Activated CD8-positive, alpha-beta memory T cell treated with anti-CD3 and anti-CD28 coated beads, Interleukin-2, amount 10 ng/mL, durations not matched to agents 7 days and 5 days (primary cell): ENCODE data around the gene CREG1. TPM values are rescaled to one million over a fixed set of nuclear protein-coding genes. Genes with fewer than 3 reads are reported as not detected.
A peak's percentile ranks its signal among the peaks of the same experiment; 100 is the strongest.

ENCODE experiments used
- ATAC-seq: fragments of 150-1000 bp; cut with Tn5 transposase; one replicate; pipeline ENCODE4 v1.10.0; 2021; ENCODE audit warnings: moderate library complexity
- CTCF ChIA-PET: fragments of 350-600 bp; sonication (Branson Sonifier 250); formaldehyde crosslinking; loops from one replicate; lab custom pipeline; 2021; ENCODE audit warnings: antibody characterized with exemption; lab: Charles Lee
- DNase-seq: peaks from one replicate; pipeline ENCODE4 v3.0.0-alpha.2; 2020
- H3K27ac Mint-ChIP-seq: one replicate; pipeline ENCODE4 v1.8.0; 2021; ENCODE audit warnings: mild to moderate bottlenecking, mixed read lengths
- H3K27me3 Mint-ChIP-seq: one replicate; pipeline ENCODE4 v1.8.0; 2021; ENCODE audit warnings: mixed read lengths
- H3K36me3 Mint-ChIP-seq: one replicate; pipeline ENCODE4 v1.8.0; 2021; ENCODE audit warnings: mild to moderate bottlenecking, mixed read lengths
- H3K4me1 Mint-ChIP-seq: one replicate; pipeline ENCODE4 v1.8.0; 2021; ENCODE audit warnings: mixed read lengths
- H3K4me3 Mint-ChIP-seq: one replicate; pipeline ENCODE4 v1.8.0; 2021; ENCODE audit warnings: mild to moderate bottlenecking, moderate library complexity, mixed read lengths
- H3K9me3 Mint-ChIP-seq: one replicate; pipeline ENCODE4 v1.8.0; 2022; ENCODE audit warnings: low read depth, mixed read lengths
- total RNA-seq, 2 experiments: library from RNA; stranded (reverse); gene quantifications; one replicate each; pipeline ENCODE4 v1.2.3, GENCODE V29; 2021

CREG1 gene
- total RNA-seq, 2 experiments from 2014 or later: 12.7 to 15.8 TPM

DNA sequence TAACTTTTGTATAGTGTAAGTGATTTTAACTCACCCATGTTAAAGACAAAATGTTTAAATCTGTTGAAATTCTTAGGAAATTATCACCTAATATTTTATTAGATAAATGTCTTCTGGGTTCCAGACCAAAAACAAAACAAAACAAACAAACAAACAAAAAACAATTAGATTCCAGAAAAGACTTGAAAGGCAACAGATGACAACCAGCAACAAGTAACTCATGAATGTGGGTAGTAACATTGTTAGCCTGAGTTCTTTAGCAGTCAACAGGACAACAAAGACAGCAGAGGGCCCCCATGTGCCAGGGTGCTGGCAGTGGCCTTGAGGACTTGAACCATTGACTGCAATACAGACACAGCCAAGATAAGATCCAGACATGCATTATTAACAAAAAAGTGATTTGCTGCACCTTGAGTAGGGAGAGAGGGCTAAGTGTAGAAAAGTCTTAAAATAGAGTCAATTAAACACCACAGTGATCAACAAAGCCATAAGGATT, 32.8 kb downstream of the CREG1 start:
- H3K36me3 Mint-ChIP-seq: peaks cover 28% of the 10 kb centered on the region
- CTCF ChIA-PET: interaction anchor here (0.7 to 6.5 kb wide), 4 partner anchors 13 to 33 kb away, joined by 3 to 39 read pairs (median 6); partner anchors contain the start of gene CREG1
- no peak for DNase-seq
- no peak overlapping the region for H3K27ac Mint-ChIP-seq
- H3K27me3 Mint-ChIP-seq: peaks cover 4% of the 10 kb centered on the region
- peaks cover 20% of the 10 kb centered on the region for H3K4me1 Mint-ChIP-seq
- H3K9me3 Mint-ChIP-seq: no peaks in the 10 kb centered on the region
- H3K4me3 Mint-ChIP-seq: no peak overlapping the region
- no peak for ATAC-seq

DNA sequence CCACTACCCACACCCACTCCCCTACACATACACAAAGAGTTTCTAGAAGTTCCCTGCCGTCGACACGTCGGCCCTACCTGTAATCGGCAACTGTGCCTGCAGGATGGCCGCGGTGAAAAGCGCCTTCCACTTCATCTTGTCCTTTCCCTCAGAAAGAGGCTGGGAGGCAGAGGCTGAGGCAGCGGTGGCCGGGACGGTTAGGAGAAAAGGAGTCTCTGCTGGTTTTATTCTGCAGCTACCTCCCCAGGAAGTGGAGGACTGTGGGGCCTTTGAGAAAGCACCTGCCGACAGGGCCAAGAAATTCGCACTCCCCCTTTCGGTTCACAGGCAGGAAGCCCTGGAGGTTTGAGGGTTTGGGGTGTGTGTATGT, 35.2 kb downstream of the CREG1 start, which contains the start of gene CD247:
Gene CD247, minus strand, starts transcription at position 199 of the 370 bp plus-strand sequence. Its CDS starts 64 bp downstream, at position 135.
- CTCF ChIA-PET: interaction anchor here (0.6 to 6.7 kb wide), 20 partner anchors 9 to 298 kb away, joined by 3 to 63 read pairs (median 8); no protein-coding TSS in a partner anchor
- Mint-ChIP-seq H3K36me3 (peaks cover 46% of the 10 kb centered on the region), H3K4me3 (peak within 1 kb of the TSS; percentile 94), H3K27me3 (peaks cover 4% of the 10 kb centered on the region), H3K4me1 (peaks cover 38% of the 10 kb centered on the region), H3K9me3 (no peaks in the 10 kb centered on the region), H3K27ac (peak within 1 kb of the TSS; percentile 98)
- ATAC-seq (peak; percentile 65), DNase-seq (peak; percentile 91)

DNA sequence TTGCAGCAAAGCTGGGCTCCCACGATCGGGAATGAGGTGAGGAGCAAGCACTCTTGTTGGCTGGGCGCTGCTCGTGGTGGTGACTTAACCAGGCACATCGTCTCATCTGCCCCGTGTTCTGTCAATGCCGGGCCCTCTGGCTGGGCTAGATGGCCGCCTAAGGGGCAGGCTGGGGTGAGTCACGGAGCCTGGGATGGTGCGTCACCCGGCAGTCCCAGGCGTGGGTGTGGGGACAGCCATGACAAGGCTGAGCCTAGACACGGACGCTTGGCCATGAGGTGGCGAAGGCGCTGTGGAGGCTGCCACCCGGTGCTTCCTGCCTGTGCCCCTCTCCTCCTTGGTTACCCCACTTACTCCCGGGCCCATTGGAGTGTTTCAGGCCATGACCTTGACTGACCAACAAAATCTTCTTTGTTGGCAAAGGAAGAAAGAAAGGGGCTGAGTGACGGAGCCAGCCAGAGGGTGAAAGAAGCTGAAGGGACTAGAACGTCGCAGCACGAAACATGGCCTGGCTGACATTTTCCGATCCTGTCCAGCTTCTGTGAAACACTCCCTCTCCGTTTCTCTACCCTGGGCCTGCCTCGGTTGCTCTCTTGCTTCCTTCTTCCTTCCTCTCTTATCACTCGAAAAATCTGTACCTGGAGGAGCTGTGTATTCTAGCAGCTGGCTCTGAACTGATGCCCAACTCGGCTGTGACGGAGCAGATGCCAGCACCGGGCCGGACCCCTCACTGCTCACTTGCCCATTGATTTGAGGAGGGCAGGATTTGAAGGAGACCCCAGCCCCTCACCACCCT, 35.8 kb downstream of the CREG1 start:
- Mint-ChIP-seq H3K4me1 (peaks cover 41% of the 10 kb centered on the region), H3K4me3 (peak overlapping the region; percentile 94), H3K36me3 (peaks cover 48% of the 10 kb centered on the region), H3K9me3 (no peaks in the 10 kb centered on the region), H3K27ac (peak overlapping the region; percentile 98), H3K27me3 (peaks cover 4% of the 10 kb centered on the region)
- peak; percentile 93 for DNase-seq
- CTCF ChIA-PET: interaction anchor here (0.6 to 6.7 kb wide), 27 partner anchors 10 to 298 kb away, joined by 3 to 63 read pairs (median 5); partner anchors contain the start of gene CREG1
- peak; percentile 90 for ATAC-seq

DNA sequence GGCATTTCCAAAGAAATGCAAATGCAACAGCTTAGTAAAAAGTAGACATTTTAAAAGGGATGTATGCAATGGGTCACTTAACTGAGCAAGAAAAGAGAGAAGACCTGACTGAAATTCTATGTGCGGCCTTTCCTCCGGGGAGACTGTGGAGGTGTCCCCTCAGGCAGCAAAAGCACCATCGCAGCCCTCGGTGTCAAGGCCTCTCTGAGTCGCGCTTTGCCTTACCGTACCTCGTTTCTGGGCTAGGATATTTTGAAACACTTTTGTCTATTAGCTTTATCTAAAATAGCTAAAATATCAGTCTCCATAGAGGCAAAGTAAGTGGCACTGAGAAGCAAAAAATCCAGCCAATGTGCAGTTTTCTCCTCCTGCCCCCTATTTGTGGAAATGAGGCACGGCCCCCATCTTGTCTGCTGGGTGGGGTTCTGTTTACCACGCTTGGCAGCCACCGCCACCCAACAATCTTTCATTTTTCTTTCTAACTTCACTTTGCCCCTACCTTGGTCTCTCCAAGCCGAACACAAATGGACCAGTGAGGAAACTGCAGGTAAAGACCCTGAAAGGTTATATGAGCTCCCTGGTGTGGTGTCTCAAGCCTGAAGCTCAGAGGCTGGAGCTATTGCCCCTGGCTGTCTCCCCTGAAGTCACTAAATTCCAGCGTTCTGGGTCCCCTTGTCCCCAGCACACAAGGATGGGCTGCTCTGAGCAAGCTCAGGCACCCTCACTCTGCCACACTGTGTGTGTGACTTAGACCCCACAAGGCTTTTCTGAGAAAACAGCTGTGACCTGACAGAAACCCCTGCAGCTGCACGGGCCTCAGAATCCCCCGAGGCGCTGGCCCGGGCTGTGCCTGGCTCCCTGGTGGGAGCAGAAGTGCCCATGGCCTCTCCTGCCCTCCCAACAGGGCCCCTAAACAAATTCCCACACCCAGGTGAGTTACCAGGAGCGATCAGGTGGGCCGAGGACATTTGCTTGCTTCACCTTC, 36.9 kb downstream of the CREG1 start:
- peaks cover 55% of the 10 kb centered on the region for H3K36me3 Mint-ChIP-seq
- no peaks in the 10 kb centered on the region for H3K9me3 Mint-ChIP-seq
- H3K27ac Mint-ChIP-seq: peak overlapping the region; percentile 98
- CTCF ChIA-PET: interaction anchor here (0.7 to 6.7 kb wide), 22 partner anchors 10 to 639 kb away, joined by 3 to 63 read pairs (median 4); partner anchors contain the start of gene CREG1
- DNase-seq: peak; percentile 70
- H3K4me1 Mint-ChIP-seq: peaks cover 52% of the 10 kb centered on the region
- no peaks in the 10 kb centered on the region for H3K27me3 Mint-ChIP-seq
- H3K4me3 Mint-ChIP-seq: peak overlapping the region; percentile 94
- peak; percentile 13 for ATAC-seq

DNA sequence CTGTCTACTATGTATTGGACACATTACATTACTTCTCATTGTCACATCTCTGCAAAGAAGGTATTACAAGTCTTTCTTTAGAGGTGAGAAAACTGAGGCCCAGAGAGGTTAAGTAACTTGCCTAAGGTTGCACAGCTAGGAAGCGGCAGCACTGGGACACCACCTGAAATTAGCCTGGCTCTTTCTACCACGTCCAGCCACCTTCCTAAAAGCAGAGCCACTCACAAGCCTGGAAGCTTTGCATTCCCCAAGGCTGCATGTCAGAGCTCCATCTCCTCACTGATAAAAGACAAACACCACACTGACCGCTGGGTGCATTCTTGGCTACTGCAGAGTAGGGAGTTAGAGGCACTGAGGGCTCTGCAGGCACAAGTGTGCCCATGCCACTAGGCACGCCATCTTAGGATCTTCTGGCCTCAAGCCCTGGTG, 37.7 kb downstream of the CREG1 start:
- ATAC-seq: no peak
- Mint-ChIP-seq H3K36me3 (peaks cover 60% of the 10 kb centered on the region), H3K9me3 (no peaks in the 10 kb centered on the region), H3K27ac (peak overlapping the region; percentile 98), H3K4me3 (peak overlapping the region; percentile 94), H3K4me1 (peaks cover 57% of the 10 kb centered on the region), H3K27me3 (no peaks in the 10 kb centered on the region)
- CTCF ChIA-PET: interaction anchor here (0.9 to 6.7 kb wide), 13 partner anchors 9 to 296 kb away, joined by 3 to 63 read pairs (median 7); no protein-coding TSS in a partner anchor
- peak; percentile 53 for DNase-seq

DNA sequence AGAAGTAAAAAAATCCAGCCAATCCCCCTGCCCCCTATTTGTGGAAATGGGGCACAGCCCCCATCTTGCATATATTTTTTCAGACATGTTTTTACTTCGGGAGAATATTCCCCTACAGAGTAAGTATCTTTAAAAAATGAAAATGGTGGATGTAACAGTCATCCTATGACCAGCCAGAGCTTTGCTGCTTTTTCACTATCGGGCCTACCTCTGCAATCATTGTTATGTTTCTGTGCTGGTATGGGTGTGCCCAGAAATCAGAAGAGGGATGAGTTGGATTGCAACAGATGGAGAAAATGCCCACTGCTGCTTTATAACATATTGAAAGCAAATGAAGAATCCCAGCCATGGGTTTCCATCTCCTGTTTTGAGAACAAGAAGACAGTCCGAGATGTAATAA, 38.1 kb downstream of the CREG1 start:
- peak overlapping the region; percentile 94 for H3K4me3 Mint-ChIP-seq
- peak overlapping the region; percentile 98 for H3K27ac Mint-ChIP-seq
- H3K36me3 Mint-ChIP-seq: peaks cover 65% of the 10 kb centered on the region
- CTCF ChIA-PET: interaction anchor here (0.9 to 6.7 kb wide), 12 partner anchors 9 to 296 kb away, joined by 3 to 63 read pairs (median 10); no protein-coding TSS in a partner anchor
- no peaks in the 10 kb centered on the region for H3K27me3 Mint-ChIP-seq
- DNase-seq: peak; percentile 37
- H3K9me3 Mint-ChIP-seq: no peaks in the 10 kb centered on the region
- peaks cover 58% of the 10 kb centered on the region for H3K4me1 Mint-ChIP-seq
- ATAC-seq: no peak

DNA sequence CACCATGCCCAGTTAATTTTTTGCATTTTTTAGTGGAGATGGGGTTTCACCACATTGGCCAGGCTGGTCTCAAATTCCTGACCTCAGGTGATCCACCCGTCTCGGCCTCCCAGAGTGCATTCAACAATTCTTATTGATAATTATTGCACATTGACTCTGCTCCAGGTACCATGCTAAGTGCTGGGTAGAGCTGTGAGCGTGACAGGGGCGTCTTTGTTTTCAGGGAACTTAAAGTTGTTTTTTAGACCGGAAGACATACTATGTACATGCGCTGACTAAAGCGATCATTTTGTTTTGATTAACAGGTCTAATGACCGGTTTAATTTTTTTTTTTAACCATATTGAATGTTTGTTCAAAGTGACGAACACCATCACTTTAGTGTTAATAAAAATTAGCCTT, 39.3 kb downstream of the CREG1 start:
- Mint-ChIP-seq H3K4me1 (peaks cover 62% of the 10 kb centered on the region), H3K4me3 (peak overlapping the region; percentile 94), H3K36me3 (peaks cover 75% of the 10 kb centered on the region), H3K27ac (peak overlapping the region; percentile 76), H3K9me3 (no peaks in the 10 kb centered on the region), H3K27me3 (no peaks in the 10 kb centered on the region)
- ATAC-seq (no peak), DNase-seq (peak; percentile 40)
- CTCF ChIA-PET: interaction anchor here (0.9 to 6.7 kb wide), 5 partner anchors 14 to 67 kb away, joined by 3 to 63 read pairs (median 42); no protein-coding TSS in a partner anchor

DNA sequence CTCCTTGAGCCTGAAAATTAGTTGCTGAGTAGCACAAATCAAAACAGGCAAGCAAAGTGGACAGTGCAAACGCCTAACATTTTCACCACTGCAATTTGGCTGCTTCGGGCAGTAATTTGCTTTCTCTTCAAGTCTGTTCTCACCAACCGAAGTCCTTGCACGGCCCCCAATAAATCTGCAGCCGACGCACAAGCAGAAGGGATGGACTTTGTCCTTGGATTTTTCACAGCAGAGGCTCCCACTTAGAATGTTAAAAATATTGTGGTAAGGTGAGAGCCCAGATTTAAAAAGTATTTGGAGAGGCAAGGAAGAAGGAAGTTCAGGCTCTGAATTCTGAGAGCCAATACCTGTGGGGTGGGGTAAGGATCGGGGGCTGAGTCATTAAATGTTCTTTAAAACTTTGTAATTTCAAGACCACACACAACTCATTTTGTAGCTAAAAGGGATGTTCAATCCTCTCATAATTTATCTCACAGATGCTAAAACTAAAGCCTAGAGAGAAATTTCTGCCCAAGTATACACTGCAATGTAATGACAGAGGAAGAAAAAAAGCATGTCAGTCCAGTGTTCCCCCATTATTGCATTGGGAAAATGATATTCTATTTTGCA, 41.4 kb downstream of the CREG1 start:
- Mint-ChIP-seq H3K27me3 (no peaks in the 10 kb centered on the region), H3K36me3 (peaks cover 83% of the 10 kb centered on the region), H3K4me1 (peaks cover 68% of the 10 kb centered on the region), H3K27ac (peak overlapping the region; percentile 65), H3K9me3 (no peaks in the 10 kb centered on the region), H3K4me3 (peak overlapping the region; percentile 65)
- CTCF ChIA-PET: interaction anchor here (1.1 to 1.3 kb wide), 2 partner anchors 20 to 21 kb away, joined by 3 read pairs; no protein-coding TSS in a partner anchor
- DNase-seq: no peak
- no peak for ATAC-seq

DNA sequence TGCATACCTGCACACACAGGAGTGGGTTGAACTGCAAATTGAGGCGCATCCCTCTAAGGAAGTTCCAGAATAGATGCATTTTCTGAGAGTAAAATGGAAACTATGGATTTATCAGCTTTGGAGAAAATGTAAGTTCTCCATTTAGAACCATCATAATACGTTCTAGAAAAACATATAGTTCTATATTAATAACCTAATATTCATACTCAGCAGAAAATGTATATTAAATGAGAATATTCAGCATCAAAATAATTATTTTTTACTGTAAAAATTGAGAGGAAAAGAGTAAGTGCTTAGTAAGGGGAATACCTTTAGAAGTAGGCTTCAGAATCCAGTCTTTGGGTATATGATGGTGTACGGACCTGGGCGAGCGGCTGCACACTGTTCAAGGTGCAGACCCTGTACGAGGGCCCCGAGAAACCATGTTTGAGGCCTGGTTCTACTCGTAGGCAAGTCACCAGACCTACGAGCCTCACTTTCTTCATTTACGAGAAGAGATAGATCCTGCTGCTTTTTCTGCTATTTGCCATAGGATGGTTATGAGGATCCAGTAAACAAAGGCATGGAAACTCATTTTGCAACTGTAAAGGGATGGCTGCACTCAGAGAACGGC, 42.1 kb downstream of the CREG1 start:
- CTCF ChIA-PET: interaction anchor here (1.1 to 1.3 kb wide), 2 partner anchors 11 to 22 kb away, joined by 3 read pairs; no protein-coding TSS in a partner anchor
- Mint-ChIP-seq H3K4me3 (peak overlapping the region; percentile 65), H3K9me3 (no peaks in the 10 kb centered on the region), H3K4me1 (peaks cover 72% of the 10 kb centered on the region), H3K27me3 (no peaks in the 10 kb centered on the region), H3K27ac (peak overlapping the region; percentile 65), H3K36me3 (peaks cover 80% of the 10 kb centered on the region)
- no peak for ATAC-seq
- DNase-seq: no peak

DNA sequence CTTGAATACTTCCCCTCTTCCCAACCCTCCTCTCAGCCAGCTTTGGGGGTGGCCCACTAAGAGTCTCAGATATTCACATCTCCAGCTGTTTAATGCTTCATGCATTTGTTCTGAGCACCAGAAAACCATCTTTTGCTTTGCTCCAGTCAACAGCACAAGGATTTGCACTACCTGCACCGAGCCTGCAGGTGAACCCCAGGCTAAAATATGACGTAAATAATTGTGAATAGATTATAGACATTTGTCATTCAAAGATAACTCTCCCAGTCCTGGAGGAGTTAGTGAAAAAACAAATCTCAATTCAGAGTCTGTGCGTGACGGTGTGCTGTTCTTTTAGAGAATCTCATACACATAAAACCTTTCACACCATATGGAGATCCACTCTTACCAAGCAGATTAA, 42.7 kb downstream of the CREG1 start:
- CTCF ChIA-PET: interaction anchor here (1.3 kb wide), 1 partner anchor 10 kb away, joined by 3 read pairs; no protein-coding TSS in a partner anchor
- H3K4me3 Mint-ChIP-seq: no peak overlapping the region

DNA sequence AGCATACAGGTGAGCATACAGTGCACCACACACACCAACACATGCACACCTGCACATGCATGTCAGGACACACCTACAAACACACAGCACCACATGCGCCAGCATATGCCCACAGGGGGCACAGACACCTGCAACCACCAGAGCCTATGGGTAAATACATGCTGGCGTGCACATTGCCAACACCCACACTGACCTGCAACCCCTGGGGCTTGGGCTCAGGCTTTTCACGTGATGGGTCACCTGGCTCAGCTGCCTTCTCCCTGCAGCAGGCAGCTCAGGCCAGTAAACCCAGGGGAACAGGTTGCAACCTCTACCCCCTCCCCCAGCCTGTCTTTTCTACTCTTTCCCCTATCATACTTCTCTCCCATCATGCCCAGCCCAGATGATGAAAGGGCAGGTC, 43.3 kb downstream of the CREG1 start:
- Mint-ChIP-seq H3K4me1 (peaks cover 66% of the 10 kb centered on the region), H3K9me3 (no peaks in the 10 kb centered on the region), H3K27ac (no peak overlapping the region), H3K27me3 (no peaks in the 10 kb centered on the region), H3K4me3 (no peak overlapping the region), H3K36me3 (peaks cover 71% of the 10 kb centered on the region)
- CTCF ChIA-PET: interaction anchor here (1.3 kb wide), 1 partner anchor 10 kb away, joined by 3 read pairs; no protein-coding TSS in a partner anchor
- no peak for ATAC-seq
- DNase-seq: no peak

More for the DNA sequence above, 42.7 kb downstream of the CREG1 start:
- ATAC-seq (no peak), DNase-seq (no peak)
- no peaks in the 10 kb centered on the region for H3K27me3 Mint-ChIP-seq
- peaks cover 77% of the 10 kb centered on the region for H3K36me3 Mint-ChIP-seq
- no peaks in the 10 kb centered on the region for H3K9me3 Mint-ChIP-seq
- peak overlapping the region; percentile 30 for H3K27ac Mint-ChIP-seq
- peaks cover 68% of the 10 kb centered on the region for H3K4me1 Mint-ChIP-seq
